Endothelial cell of hepatic sinusoid (primary cell): Measurements from ENCODE around the gene TCAIM.

Experiments
- in situ Hi-C: cut with HindIII; loops from 2 replicates; pipeline ENCODE4 v1.10.0; 2017; ENCODE audit warnings: low sequenced_read_pairs

Gene TCAIM

DNA sequence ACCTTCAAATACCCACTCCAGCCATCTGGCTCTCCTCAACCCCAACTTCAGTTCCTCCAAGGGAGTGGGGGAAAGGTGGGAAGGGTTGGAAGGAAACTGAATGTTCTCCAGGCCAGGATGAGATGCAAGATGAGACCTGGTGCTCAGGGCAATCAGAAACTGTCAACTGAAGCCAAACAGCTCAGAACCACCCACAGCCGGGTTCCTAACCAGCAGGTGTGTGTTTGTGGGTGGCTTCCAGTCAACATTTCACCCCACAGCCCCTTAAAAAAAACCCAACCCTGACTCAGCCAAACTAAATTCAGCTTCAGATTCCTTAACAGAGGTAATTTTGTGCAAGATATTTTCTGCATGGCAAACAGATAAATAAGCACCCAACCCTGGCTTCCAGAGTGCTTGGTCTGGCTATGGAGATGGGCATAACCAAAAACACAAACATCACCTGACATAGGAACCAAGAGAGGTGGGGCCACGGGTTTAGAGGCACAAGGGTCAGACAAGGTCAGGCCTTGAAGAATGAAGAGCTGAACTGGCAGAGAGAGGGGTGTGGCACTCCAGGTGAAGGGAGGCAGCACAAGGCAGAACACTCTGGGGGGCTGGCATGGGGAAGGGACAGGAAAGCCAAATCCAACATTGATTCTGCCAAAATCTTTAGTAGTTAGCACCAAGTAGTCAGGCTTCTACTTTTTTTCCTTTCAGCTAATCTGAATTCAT lies 104.2 kb downstream of the TCAIM start:
- in situ Hi-C loops: no loop called here

DNA sequence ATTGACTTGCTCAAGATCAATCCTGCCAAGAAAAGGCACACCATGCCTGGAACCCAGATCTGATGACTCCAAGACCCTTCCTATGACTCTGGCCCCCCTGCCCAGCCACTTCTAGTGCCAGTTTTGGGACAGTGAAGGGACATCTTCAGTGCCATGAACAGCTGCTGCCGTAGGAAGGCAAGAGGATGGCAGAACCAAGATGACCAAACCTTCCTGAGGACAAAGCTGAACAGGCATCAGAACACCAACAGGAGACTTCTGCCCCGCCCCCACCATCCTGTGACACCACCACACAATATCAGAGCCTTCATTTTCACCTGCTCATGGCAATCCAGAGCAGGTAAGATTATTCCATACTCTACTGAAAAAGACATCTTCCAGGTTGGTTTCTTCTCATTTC lies 105.9 kb downstream of the TCAIM start:
- in situ Hi-C loops: no loop called here

DNA sequence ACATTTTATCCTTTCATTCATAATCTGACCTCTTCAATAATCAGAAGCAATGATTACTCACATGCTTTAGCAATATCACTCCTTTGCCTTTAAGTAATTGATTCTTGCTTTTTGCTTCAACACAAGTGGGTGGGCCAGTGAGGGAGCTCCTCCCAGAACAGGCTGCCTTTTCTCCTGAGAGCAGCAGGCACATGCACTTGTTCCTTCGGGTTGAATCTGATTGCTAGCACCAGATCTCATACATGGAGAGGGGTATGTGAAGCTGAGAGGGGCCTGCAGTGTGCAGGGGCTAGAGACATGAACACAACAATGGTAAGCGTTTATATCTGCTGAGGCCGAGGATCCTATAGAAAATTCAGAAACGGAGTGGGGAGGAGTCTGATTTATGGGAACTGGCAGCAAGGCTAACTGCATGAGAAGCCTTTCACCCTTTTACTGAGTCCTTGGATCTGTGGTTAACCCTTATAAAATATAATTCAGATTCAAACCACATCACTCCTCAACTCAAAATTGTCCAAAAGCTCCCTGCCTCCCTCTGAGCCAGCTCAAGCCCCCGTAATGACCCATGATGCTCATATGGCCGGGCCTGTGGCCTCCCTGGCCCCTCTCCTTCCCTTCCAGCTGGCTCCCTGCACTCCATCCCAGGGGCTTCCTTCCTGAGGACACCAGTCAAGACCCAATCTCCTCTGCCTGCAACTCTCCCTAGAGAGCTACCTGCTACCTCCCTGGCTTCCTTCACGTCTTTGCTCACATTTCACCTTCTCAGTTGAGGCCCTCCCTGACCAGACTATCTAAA lies 106.5 kb downstream of the TCAIM start:
- in situ Hi-C loops: no loop called here

DNA sequence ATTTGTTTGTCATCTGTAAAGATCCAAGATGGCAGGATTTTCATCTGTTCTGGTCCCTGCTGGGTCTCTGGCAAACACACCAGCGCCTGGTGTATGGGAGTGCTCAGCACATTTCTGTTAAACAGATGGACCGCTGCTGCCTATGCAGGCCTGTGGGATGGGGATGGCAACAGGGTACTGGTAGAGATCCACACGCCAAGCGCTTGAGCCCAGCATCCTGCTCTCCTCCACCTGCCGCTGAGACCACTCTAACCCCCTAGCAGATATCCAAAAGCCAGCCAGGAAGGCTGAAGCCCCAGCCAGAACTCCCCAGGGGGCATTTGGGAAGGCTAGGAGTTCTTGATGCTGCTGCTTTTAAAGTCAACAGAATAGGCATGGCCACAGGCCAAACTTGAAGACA lies 107.2 kb downstream of the TCAIM start:
- in situ Hi-C loops: no loop called here

DNA sequence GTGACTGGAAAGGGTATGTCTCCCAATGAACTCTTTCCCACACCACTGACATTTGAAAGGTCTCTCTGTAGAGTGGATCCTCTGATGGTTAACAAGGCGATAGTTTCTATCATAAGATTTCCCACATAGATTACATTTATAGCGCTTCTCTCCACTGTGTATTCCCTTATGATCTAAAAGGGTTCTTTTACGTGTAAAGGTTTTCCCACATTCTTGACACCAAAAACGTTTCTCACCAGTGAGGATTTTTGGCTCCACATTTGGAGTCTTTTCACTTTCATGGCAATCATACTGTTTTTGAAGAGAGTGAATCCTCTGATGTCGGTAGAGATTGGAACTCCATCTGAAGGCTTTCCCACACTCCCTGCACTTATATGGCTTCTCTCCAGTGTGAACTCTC lies 108.4 kb downstream of the TCAIM start:
- in situ Hi-C loops: no loop called here

DNA sequence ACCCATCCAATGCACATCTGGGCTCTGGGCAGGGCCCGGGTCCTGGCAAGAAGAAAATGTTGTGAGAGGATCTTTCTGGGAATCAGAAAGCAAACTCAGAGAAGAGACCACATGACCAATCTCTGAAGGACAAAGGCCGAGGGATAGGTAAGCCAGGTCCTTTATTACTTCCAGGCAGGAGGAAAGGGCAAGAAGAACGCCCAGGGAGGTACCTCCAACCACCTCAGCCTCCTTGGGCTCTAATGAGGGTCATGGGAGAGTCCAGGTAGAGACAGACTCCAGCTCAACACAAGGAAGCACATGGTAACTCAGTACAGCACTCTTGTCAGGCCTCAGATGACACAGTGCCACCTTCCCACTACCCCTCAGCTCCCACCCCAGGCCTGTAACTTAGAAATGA lies 112.9 kb downstream of the TCAIM start:
- in situ Hi-C loops: no loop called here

DNA sequence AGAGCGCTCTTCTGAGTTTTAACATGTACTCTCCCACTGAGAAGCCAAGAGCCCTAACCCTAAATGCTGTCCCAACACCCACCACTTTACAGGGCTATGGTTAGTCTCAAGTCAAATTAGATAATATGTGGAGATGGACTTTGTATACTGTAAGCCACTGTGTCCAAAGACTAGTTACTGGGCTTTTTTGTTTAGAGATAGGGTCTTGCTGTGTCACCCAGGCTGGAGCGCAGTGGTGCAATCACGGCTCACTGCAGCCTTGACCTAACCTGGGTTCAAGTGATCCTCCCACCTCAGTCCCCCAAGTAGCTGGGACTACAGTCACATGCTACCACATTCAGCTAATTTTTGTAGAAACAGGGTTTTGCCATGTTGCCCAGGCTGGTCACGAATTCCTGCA lies 115.7 kb downstream of the TCAIM start:
- in situ Hi-C loops: no loop called here

DNA sequence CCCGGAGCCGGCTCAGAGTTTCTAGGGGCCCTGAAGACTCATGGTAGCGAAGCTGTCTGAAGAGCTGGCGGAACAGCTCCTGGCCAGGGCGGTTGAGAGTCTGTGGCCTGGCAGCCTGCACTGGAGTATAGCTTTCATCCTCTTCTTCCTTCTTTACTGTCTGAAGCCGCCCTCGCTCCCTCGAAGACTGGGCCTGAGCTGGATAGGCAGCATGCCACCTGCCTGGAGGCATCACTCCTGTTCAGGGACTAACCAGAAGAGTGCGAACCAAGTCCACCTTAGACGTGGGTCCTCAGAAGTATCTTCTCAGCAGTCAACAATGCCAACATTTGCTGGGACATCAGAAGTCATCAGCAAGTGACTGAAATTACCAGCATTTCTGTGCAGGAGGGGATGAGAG lies 116.8 kb downstream of the TCAIM start:
- in situ Hi-C loops: no loop called here
